GM19467 (cell line): ENCODE results near the gene SLC43A2.
"Not testable (repeated sequence)": the region's sequence is repeated elsewhere in the genome, so short reads cannot be mapped to it uniquely, and the experiment has no call there.

Source experiments
- ATAC-seq: cut with Tn5 transposase; IDR thresholded peaks from one replicate; pipeline ENCODE4 v1.9.1; 2021; ENCODE audit warnings: mild to moderate bottlenecking, moderate library complexity; ENCODE audit not compliant: unreplicated experiment

SLC43A2 gene

DNA sequence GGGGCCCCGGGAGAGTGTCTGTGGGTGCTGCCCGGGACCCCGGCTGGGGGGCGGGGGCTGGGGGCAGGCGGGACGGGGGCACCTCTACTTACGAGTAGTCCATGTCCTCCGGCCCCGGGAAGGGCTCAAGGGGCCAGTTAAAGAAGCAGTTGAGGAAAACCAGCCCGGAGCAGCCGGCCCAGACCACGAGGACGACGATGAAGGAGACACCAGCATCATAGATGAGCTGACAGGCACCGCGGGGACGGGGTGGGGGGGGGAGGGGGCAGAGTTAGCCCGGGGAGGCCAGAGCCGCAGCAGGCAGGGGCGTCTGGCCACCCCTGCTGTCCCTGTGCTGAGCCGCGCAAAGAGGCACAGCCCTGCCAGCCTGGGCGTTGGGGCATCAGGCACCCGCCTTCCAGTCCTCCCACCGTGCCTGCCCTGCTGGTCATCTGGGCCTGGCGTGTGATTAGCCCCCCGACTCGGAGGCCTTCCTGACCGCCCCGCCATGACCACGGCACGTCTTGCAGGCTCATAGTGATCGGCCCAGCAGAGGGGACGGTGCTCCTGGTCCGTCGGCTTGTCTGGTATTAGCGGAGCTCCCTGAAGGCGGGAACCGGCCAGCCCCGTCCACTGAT is 37.1 kb downstream of the SLC43A2 start:
- ATAC-seq = no peak

DNA sequence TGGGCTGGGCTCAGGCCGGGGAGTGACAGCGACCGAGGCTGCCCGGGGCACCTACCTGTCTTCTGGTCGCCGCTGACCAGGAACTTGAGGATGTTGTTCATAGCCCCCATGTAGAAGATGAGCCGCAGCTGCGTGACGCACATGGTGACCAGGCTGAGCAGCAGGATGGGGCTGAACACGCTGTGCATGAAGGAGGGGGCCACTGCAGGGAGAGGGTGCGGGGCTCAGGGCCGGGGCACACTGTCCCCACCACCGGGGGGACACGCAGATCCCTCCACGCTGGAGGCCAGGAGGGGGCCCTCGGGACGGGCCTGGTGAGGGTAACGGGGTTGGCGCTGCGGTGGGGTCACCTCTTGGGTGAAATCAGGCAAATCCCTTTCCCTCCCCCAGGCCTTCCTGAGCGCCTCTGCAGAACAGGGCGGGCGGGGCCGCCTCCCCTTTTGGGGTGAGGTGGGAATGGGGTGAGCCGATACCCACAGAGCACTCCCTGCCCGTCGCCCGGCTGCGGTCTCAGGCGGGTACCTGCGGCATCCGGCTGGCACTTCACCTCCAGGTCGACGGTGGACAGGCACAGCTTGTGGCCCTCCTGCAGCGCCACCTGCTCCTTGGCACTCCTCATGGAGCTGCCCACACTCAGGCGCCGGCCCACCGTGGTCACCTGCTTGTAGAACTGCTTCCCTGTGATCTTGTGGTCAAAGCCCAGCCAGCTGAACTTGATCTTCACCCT is 37.7 kb downstream of the SLC43A2 start:
- ATAC-seq = no peak

DNA sequence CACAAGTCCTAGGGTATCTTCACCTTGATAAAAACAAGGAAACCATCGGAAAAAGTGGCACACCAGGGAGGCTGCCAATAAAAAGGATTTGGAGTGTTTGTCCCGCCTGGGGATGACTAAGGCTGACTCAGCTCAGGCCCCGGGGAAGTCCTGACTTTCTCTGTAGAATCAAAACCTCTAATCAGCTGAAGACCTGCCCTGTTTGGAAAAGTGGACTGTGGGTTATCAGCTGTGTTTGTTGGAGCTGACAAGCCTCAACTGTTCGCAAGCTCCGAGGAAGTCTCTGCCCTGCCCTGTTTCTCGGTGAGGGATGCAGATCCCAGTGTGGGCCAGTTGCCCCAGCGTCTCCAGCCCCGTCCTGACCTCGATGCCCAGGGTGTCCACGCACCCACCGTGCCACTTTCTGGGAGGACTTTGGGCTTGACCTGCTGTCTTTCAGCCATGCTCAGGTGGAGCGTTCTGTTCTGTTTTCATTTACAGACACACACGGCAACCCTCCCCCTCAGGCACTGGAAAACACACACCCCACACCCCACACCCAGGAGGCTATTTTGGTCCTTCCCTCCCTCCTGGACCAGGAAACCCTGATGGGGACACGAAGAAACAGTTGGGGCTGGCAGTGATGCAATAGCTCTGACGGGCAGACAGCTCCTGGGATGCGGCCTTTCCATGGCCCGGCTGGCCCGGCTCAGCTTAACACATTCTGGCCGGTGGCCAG is 38.4 kb downstream of the SLC43A2 start:
- no peak for ATAC-seq

DNA sequence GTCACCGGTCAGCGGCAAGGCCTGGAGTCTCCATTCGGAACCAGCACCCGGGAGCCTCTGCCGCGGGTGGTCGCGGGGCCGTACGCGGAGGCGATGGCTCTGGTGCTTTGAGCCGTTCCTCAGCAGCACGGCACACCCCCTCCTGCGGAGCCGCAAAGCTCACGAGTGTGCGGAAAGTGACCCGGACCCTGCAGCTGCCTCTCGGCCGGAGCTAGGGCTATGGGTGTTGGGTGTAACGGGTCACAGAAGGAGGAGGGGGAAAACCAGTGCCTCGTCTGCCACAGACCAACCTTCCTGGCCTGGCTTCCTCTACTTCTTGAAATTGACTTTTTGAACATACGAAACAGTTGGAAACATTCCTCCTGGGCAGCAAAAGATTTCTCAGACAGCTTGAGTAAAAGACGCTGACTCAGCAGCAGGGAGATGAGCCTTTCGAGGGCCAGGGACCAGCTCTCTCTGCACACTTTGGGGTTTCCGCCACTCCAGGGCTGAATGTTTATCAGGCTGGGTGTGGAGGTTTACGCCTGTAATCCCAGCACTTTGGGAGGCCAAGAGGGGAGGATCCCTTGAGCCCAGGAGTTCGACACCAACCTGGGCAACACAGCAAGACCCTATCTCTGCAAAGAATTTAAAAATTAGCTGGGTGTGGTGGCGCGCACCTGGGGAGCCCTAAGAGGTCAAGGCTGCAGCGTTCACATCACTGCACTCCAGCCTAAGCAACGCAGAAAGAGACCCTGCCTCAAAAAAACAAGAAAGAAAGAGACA is 39.6 kb downstream of the SLC43A2 start:
- no peak for ATAC-seq

DNA sequence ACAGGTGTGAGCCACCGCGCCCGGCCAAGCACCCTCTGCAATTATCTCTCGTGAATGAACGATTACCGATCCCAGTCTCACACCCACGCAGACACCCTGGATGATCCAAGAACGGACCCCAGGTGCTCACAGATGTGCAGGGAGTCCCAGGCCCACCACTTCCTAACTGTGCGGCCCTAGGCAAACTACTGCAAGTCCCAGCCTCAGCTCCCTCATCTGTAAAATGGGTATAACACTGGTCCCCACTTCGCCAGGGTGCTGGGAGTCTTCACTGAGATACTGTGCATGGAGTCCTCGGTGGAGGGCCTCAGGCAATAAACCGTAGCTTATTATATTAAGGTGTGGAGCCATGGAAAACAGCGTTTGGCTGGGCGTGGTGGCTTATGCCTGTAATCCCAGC is 44.5 kb downstream of the SLC43A2 start:
- ATAC-seq = no peak

DNA sequence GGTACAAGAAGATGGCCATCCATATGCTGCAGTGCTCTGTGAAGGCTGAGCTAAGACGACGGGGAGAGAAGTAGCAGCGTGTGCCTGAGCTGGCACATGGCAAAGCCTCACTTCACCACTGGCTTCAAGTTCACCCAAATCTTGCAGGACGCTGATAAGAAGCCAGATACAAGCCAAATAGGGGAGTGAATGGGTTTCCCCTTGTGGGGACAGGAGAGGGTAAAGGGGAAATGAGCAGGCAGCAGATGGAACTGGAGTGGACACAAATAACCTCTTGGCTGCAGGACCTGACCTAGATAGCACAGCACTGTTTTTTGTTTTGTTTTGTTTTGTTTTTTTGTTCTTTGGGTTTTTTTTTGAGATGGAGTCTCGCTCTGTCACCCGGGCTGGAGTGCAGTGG is 45.1 kb downstream of the SLC43A2 start:
- ATAC-seq = no peak

DNA sequence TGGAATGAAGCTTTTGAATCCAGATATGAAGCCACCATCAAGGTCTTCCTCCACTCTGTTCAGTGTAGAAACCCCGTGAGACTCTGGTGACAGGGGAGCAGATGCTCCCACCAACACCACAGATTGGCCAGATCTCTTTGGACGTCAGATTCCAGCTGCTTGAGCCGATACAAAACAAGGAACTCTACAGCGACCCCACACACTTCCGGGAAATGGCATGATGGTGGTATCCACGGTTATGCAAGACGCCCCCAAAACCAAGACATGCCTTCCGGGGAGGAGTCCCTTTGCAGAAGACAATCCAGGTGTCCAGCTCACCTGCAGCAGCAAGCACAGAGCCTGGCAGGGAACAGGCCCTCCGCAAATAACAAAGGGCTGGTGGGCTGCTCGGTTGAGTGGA is 46.3 kb downstream of the SLC43A2 start:
- no peak for ATAC-seq

DNA sequence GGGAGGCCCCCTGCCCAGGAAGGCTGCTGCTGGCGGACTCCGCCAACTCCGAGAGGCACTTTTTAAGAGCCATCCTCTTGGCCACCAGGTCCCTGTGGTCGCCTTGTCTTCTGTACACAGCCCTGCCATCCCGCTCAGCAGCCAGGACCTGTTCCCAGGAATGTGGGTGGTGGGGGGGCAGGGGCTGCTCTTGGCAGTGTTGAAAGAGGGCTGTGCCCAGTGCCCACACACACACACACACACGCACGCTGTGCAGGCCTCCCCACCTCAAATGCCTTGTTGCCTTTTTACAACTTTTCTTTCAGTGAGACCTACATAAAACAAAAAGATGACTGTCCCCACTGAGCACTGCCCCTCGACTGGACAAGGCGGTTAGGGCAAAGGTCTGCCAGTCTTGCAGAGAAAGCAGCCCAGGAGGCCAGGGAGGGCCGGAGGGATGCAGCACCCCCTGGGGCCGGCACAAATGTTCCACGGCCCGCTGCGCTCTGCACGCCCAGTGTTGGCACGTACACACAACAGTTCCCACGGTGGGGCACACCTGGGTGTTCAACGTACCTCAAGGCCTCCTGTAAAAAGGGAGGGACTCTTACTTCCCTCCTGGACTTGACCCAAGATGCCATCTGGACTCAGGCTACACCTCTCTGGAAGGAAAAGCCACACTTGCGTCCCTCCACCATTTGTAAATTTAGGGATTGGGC is 47.5 kb downstream of the SLC43A2 start:
- ATAC-seq = no peak

DNA sequence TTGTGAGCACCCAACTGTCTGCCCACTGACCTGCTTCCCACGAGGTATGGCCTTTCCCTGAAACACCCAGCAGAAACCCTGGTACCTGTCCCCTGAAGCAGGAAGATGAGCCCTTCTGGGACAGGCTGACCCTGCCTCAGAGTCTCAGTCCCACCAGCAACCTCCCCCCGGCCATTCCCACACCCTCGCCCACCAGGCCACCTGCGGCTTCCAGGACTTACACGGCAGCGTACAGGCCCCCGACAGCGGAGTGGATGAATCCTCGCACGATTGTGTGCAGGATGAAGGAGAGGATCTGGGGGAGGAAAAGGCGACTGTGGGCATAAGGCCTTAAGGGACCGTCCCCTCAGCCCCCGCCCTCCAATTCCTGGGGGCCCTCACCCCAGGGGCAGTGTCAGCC is 50.6 kb downstream of the SLC43A2 start:
- ATAC-seq = no peak

DNA sequence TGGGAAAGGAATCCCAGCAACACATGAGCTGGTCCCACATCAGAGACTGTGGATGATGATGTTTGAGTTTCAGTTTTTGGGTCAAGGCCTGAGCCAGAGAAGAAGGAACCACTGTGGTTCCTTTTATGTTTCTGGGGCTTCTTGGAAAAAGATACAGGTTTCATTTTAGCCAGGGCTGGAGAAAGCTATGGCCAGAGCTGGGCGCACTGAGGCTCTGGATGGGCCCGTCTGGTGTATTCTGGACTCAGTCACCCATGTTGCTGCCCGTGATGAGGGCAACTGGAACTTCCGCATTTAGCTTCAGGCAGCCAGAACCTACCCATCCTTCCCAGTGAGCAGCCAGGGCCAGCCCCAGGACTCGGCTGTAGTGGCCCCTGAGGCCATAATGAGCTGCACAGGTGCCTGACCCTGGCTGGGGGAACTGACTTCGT is 51.0 kb downstream of the SLC43A2 start:
- ATAC-seq = no peak

DNA sequence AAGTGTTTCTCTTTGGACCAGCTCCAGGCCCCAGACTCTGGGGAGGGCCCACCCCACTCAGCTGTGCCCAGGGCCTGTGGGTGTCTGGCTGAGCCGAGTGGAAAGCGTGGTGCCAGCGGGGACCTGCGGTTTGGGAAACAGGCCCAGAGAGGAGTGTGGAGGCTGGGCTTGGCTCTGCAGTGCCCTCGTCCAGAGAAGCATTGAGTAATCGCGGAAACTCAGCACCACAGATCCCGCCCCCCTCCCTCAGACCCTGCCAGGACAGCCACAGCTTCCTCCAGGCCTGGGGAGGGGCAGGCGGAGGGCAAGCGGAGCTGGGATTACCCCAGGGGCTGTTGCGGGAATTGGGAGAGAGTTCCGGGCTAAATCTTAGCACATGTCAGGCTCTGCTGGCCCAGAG is 51.5 kb downstream of the SLC43A2 start:
- ATAC-seq = no peak

DNA sequence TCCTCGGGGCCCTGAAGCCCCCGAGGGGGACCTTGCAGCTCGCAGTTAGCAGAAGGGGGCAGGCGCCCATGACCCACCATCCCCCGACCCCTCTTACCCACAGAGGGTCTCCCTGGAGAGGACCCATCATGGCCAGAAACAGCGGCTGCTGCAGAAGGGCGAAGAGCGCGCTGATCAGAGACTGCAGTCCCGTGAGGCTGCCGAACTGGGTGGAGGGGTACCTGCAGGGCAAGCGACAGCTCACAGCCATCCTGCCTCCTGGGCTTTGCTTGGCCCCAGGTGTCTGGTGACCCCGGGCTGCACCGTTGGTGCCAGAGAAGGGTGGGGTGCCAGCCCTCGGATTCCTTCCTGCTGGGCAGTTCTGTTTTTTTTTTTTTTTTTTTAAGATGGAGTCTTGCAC is 52.1 kb downstream of the SLC43A2 start:
- ATAC-seq = no peak

DNA sequence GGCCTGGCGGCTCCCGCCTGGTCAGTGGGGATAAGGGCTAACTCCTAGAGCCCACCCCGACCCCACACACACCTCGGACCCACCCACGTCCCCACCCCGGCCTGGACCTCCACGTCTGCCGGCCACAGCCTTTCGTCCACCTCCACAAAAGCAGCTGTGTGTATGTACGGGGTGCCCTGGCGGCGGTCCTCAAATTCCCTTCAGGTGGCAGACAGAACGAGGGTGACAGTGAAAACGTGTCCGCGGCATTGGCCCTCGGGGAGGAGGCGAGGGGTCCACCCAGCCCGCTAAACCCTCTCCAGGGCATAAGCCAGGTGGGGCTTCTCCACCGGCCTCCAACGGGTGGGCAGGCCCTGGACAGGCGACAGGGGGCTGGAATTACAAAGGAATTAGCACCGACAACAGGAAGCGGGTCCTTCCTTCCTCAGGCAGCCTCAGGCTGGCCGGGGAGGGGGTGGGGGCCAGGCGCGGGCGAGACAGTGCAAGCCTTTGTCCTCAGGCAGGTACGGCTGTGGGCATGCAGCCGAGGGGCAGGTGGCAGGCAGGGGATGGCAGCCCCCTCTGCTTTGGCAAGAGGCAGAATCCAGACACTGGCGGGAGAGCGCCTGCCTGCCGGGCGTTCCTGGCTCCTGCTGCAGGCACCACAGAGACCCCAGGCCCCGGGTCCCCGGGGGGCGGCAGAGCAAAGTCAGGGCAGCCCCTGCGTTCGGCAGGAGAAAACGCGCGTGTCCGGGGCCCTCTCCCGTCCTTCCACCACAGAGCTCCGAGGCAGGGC is 53.8 kb downstream of the SLC43A2 start:
- no peak for ATAC-seq

DNA sequence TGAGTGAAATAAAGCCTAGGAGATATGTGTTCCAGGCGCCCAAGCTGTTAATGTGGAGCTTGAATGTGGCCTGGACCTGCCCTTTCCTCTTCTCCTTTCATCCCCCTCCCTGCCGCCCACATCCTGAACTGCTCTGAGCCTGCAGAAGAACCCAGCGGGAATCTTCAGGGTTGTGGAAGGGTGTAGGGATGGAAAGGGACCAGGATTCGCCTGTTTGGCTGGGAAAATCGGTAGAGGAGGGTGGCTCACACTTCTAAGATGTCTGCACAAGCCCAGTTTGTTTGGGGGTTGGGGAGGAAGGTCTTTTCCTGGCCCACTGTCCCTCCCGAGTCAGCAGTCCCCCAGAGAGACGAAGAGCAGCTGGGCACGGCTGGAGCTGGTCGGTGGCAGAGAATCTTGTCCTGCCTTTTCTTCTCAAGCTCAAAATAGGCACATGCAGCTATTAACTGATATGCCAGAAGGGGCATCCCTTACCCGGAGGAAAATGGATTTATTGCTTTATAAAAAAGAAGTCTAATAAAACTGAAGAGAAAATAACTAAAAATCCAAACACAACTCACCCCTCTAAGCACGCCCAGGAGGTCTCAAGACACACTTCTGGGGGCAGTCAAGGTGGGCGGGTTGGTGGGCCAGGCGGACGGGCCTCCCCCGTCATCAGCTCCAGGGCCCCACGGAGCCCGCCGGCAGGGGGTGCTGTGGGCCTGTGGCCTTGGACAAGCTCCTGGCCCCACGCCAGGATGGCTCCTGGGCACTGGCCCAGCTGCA is 54.5 kb downstream of the SLC43A2 start:
- no peak for ATAC-seq

DNA sequence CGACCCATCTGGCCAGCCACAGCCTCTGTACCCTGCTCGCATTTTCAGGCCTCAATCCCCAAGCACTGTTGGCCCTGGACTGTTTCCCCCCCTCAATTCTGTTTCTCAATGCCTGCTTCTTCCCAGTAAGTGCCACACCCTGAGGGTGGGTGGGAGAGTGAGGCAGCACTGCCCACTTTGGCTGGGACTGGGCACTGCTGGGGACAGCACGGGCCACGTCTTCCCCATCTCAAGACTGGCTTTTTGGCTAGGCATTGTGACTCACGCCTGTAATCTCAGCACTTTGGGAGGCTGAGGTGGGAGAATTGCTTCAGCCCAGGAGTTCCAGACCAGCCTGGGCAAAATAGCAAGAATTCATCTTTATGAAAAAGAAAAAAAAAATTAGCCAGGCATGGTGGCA is 56.0 kb downstream of the SLC43A2 start:
- not testable (repeated sequence) for ATAC-seq

DNA sequence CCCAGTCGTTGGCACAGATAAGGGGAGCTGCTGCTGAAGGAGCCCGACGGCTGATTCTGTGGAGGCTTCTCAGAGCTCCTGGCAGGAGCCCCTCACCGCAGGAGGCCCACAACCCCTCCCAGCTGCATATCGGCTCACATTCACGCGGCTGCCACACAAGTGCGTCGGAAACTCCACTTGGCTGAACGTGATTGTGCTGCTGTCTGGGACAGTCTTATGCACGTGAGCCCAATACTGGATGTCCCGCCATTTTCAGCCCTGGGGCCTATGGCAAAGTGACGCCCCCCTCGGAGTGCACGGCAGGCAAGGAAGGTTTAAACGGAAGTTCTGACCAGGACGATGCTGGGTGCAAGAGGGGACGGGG is 57.3 kb downstream of the SLC43A2 start:
- no peak for ATAC-seq

DNA sequence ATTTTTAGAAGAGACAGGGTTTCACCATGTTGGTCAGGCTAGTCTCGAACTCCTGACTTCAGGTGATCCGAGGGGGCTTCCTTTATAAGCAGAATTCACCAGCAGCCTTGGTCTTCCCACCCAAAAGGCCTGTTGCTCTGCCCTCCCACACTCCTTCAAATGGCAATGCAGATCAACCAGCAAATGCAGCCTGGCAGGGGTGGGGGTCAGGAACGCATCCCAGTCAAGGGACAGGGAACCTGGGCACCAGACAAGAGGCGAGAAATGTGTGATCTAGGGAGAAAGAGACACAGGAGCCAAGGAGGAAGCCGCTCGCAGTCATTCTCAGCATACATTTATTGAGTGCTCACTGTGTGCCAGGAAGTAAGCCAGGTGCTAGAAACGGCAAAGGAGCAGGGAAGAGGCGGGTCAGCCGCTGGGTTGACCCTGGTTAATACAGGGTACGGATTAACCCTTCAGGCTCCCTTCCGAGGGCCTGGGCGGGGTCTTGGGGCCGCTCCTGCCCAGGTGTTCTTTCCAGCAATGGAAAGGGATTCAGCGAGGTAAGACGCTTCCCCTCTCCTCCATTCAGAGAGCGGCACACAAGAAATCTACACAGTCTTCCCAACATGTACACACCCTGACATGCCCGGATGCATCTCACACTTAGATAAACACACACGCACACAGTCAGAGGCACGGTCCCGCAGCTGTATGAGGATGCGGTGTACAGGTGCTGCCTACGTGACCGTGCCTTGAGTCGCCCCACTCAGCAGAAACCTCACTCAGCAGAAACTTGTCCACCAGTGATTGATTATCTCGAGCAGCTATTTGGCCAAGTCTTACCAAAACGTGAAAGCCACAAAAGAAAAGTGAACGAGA is 59.5 kb downstream of the SLC43A2 start:
- no peak for ATAC-seq

DNA sequence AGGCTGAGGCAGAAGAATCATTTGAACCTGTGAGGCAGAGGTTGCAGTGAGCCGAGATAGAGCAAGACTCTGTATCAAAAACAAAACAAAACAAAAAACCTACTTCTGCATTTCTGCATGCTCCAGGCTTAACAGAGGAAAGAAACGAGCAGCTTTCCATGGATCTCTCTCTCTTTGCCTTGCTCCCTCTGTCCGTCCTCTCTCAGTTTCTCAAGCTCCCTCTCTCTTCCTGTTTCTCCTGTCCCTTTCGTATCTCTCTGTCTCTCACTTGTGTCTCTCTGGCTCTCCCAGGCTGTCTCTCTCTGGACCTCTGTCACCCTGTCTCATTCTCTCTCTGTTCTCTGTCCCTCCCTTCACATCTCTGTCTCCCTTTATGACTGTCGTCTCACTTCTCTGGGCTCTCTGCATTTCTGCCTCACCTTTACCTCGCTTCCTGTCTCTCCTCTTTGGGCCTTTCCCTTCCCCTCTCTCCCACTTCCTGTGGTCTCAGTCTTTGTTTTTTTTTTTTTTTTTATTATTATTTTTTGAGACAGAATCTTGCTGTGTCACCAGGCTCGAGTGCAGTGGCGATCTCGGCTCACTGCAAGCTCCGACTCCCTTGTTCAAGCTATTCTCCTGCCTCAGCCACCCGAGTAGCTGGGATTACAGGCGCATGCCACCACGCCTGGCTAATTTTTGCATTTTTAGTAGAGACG is 62.0 kb downstream of the SLC43A2 start:
- ATAC-seq = no peak
